ENCODE measurements around the gene AKAP9.

The AKAP9 gene

DNA sequence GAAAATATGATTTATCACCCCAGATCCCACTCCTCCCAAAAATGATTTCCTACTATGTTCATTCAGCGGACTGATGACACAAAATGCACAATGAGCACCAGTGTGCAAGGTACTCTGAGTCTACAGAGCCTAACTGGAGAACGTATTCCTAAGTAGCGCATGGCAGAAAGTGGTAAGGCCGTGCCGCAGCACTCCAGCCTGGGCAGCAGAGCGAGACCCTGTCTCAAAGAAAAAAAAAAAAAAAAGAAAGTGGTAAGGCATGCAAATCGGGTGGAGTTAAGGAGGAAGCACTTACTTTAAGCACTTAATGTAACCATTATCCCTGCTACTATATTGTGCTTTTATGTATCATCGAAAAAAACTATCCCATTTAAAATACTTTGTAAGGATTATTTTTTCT lies 168.2 kb downstream of the AKAP9 start:
- H3K4me3 ChIP-seq (replicated peaks; ENCODE audit: insufficient read depth, low read length), result no peak overlapping the region
- TF ChIP-seq GABPA (IDR thresholded peaks at IDR 0.05; ENCODE audit: low read depth), result no peak
- TF ChIP-seq, protein P1, sequence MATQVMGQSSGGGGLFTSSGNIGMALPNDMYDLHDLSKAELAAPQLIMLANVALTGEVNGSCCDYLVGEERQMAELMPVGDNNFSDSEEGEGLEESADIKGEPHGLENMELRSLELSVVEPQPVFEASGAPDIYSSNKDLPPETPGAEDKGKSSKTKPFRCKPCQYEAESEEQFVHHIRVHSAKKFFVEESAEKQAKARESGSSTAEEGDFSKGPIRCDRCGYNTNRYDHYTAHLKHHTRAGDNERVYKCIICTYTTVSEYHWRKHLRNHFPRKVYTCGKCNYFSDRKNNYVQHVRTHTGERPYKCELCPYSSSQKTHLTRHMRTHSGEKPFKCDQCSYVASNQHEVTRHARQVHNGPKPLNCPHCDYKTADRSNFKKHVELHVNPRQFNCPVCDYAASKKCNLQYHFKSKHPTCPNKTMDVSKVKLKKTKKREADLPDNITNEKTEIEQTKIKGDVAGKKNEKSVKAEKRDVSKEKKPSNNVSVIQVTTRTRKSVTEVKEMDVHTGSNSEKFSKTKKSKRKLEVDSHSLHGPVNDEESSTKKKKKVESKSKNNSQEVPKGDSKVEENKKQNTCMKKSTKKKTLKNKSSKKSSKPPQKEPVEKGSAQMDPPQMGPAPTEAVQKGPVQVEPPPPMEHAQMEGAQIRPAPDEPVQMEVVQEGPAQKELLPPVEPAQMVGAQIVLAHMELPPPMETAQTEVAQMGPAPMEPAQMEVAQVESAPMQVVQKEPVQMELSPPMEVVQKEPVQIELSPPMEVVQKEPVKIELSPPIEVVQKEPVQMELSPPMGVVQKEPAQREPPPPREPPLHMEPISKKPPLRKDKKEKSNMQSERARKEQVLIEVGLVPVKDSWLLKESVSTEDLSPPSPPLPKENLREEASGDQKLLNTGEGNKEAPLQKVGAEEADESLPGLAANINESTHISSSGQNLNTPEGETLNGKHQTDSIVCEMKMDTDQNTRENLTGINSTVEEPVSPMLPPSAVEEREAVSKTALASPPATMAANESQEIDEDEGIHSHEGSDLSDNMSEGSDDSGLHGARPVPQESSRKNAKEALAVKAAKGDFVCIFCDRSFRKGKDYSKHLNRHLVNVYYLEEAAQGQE (IDR thresholded peaks at IDR 0.05; ENCODE audit: insufficient replicate concordance, low read depth), result no peak
- TF ChIP-seq, protein P2, sequence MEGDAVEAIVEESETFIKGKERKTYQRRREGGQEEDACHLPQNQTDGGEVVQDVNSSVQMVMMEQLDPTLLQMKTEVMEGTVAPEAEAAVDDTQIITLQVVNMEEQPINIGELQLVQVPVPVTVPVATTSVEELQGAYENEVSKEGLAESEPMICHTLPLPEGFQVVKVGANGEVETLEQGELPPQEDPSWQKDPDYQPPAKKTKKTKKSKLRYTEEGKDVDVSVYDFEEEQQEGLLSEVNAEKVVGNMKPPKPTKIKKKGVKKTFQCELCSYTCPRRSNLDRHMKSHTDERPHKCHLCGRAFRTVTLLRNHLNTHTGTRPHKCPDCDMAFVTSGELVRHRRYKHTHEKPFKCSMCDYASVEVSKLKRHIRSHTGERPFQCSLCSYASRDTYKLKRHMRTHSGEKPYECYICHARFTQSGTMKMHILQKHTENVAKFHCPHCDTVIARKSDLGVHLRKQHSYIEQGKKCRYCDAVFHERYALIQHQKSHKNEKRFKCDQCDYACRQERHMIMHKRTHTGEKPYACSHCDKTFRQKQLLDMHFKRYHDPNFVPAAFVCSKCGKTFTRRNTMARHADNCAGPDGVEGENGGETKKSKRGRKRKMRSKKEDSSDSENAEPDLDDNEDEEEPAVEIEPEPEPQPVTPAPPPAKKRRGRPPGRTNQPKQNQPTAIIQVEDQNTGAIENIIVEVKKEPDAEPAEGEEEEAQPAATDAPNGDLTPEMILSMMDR (IDR thresholded peaks at IDR 0.05; ENCODE audit: insufficient read depth, low read length), result no peak
- no peak for TF ChIP-seq POLR2AphosphoS5 (IDR thresholded peaks at IDR 0.05; ENCODE audit: low read depth)
- TF ChIP-seq SPI1 (IDR thresholded peaks at IDR 0.05; ENCODE audit: borderline replicate concordance, low read depth), result no peak
- H3K27me3 ChIP-seq (ENCODE audit: insufficient read depth, poor library complexity, severe bottlenecking), result no peaks in the 10 kb centered on the region
- no peak overlapping the region for H3K27ac ChIP-seq (replicated peaks)
- no peak for DNase-seq (ENCODE audit: low read depth in 1 of 2, low spot score in 1 of 2)

DNA sequence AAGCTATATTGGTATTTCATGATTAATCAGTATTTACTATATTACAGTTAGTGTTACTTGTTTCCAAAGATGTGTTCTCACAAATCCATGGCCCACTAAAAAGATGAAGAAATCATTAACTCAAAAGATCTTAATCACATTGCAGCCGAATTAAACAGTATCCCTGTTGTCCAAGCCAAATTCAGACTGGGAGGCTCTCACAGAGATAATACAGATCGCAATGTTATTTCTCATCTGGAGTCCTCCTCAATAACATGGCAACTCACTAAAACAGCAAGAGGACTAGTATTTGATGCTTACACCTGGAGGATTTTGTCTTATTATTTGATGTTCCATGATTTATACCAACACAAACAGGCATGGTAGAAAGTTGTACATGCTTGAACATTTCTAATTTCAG lies 170.2 kb downstream of the AKAP9 start:
- Histone ChIP-seq H3K27me3 (ENCODE audit: insufficient read depth, poor library complexity, severe bottlenecking) (no peaks in the 10 kb centered on the region), H3K27ac (replicated peaks) (no peak overlapping the region), H3K4me3 (replicated peaks; ENCODE audit: insufficient read depth, low read length) (no peak overlapping the region)
- no peak for TF ChIP-seq GABPA (IDR thresholded peaks at IDR 0.05; ENCODE audit: low read depth)
- TF ChIP-seq, protein P1 (IDR thresholded peaks at IDR 0.05; ENCODE audit: insufficient replicate concordance, low read depth), result no peak
- TF ChIP-seq SPI1 (IDR thresholded peaks at IDR 0.05; ENCODE audit: borderline replicate concordance, low read depth), result no peak
- no peak for TF ChIP-seq POLR2AphosphoS5 (IDR thresholded peaks at IDR 0.05; ENCODE audit: low read depth)
- TF ChIP-seq, protein P2 (IDR thresholded peaks at IDR 0.05; ENCODE audit: insufficient read depth, low read length), result no peak
- DNase-seq (ENCODE audit: low read depth in 1 of 2, low spot score in 1 of 2), result no peak

DNA sequence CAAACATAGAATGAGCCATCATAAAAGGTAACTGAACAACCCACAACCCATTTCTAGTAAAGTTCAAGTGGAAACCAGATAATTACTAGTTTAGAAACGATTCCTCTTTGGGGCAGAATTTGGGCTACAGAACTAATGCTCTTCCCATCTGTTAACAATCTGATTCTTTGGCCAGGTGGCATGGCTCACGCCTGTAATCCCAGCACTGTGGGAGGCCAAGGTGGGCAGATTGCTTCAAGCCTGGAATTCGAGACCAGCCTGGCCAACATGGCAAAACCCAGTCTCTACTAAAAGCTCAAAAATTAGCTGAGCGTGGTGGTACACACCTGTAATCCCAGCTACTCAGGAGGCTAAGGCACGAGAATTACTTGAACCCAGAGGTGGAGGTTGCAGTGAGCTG lies 175.2 kb downstream of the AKAP9 start:
- no peak overlapping the region for H3K4me3 ChIP-seq (replicated peaks; ENCODE audit: insufficient read depth, low read length)
- no peak overlapping the region for H3K27ac ChIP-seq (replicated peaks)
- H3K27me3 ChIP-seq (ENCODE audit: insufficient read depth, poor library complexity, severe bottlenecking), result no peaks in the 10 kb centered on the region
- TF ChIP-seq SPI1 (IDR thresholded peaks at IDR 0.05; ENCODE audit: borderline replicate concordance, low read depth) (no peak), GABPA (IDR thresholded peaks at IDR 0.05; ENCODE audit: low read depth) (no peak), POLR2AphosphoS5 (IDR thresholded peaks at IDR 0.05; ENCODE audit: low read depth) (no peak)
- TF ChIP-seq, protein P2 (IDR thresholded peaks at IDR 0.05; ENCODE audit: insufficient read depth, low read length), result no peak
- TF ChIP-seq, protein P1 (IDR thresholded peaks at IDR 0.05; ENCODE audit: insufficient replicate concordance, low read depth), result no peak
- DNase-seq (ENCODE audit: low read depth in 1 of 2, low spot score in 1 of 2), result no peak

All from HL-60 (cell line).